ENCODE data around the gene PCNX2. TPM values are rescaled to one million over a fixed set of nuclear protein-coding genes. Genes with fewer than 3 reads are reported as not detected.
"Not testable (repeated sequence)": the region's sequence is repeated elsewhere in the genome, so short reads cannot be mapped to it uniquely, and the experiment has no call there.

The PCNX2 gene
- polyA plus RNA-seq, 1 donor (not counting 4 experiments of a cell fraction or from before 2014, with no cell fraction given): 18.0 TPM

- no peaks in the 10 kb centered on the region for H3K79me2 ChIP-seq (ENCODE audit: control insufficient read depth, insufficient read depth, low read length)
- no peak overlapping the region for H3K9ac ChIP-seq (ENCODE audit: control insufficient read depth, extremely low read depth, insufficient read depth, low read length)
- H3K27ac ChIP-seq (ENCODE audit: control insufficient read depth, insufficient read depth, low read length): no peak overlapping the region
- H3K4me1 ChIP-seq (ENCODE audit: control insufficient read depth, extremely low read depth, insufficient read depth, low read length): peaks cover 5% of the 10 kb centered on the region
- H3K9me3 ChIP-seq (ENCODE audit: control insufficient read depth, low read depth, low read length): peaks cover 15% of the 10 kb centered on the region
- TF ChIP-seq CTCF (optimal IDR thresholded peaks at IDR 0.05 in 1 of 3, IDR thresholded peaks at IDR 0.05 in 1 of 3, conservative IDR thresholded peaks at IDR 0.05 in 1 of 3; ENCODE audit: extremely low read depth in 1 of 3, insufficient read depth in 2 of 3, low read length in 3 of 3) (no peak), EZH2 (IDR thresholded peaks at IDR 0.05; ENCODE audit: low read length) (no peak)
- dilution Hi-C loops (cut with MboI; ENCODE audit: extremely low pct_ligation_motif_present, low sequenced_read_pairs): no loop called here
- no peaks in the 10 kb centered on the region for H3K27me3 ChIP-seq (ENCODE audit: control insufficient read depth, extremely low read depth, insufficient read depth, low read length)
- no peaks in the 10 kb centered on the region for H3K9me1 ChIP-seq (ENCODE audit: control insufficient read depth, extremely low read depth, insufficient read depth, low read length)
- H2AFZ ChIP-seq (ENCODE audit: control insufficient read depth, low read length): no peak overlapping the region
- H3K36me3 ChIP-seq (ENCODE audit: control insufficient read depth in 2 of 2, extremely low read depth in 1 of 2, insufficient read depth in 2 of 2, low read length in 2 of 2): peaks cover 14 to 18% of the 10 kb centered on the region in 2 experiments
- H4K20me1 ChIP-seq (ENCODE audit: control insufficient read depth, extremely low read depth, insufficient read depth, low read length): no peaks in the 10 kb centered on the region
- no peak for DNase-seq (ENCODE audit: low read depth, low spot score)
- FAIRE-seq: no peak
- H3K4me3 ChIP-seq (ENCODE audit: control insufficient read depth in 2 of 3, extremely low read depth in 1 of 3, insufficient read depth in 2 of 3, low read depth in 1 of 3, low read length in 3 of 3): no peak overlapping the region
- no peak overlapping the region for H3K4me2 ChIP-seq (ENCODE audit: control insufficient read depth, extremely low read depth, insufficient read depth, low read depth, low read length)
These were observed 114.7 kb downstream of the PCNX2 start for GRCh38 chr1:233180641-233181364.

- H3K79me2 ChIP-seq (ENCODE audit: control insufficient read depth, insufficient read depth, low read length); H3K4me1 ChIP-seq (ENCODE audit: control insufficient read depth, extremely low read depth, insufficient read depth, low read length); FAIRE-seq; H3K4me3 ChIP-seq (ENCODE audit: control insufficient read depth in 2 of 3, extremely low read depth in 1 of 3, insufficient read depth in 2 of 3, low read depth in 1 of 3, low read length in 3 of 3); H3K4me2 ChIP-seq (ENCODE audit: control insufficient read depth, extremely low read depth, insufficient read depth, low read depth, low read length); H3K9me1 ChIP-seq (ENCODE audit: control insufficient read depth, extremely low read depth, insufficient read depth, low read length); H3K27me3 ChIP-seq (ENCODE audit: control insufficient read depth, extremely low read depth, insufficient read depth, low read length); dilution Hi-C loops (cut with MboI; ENCODE audit: extremely low pct_ligation_motif_present, low sequenced_read_pairs); H3K9ac ChIP-seq (ENCODE audit: control insufficient read depth, extremely low read depth, insufficient read depth, low read length); H4K20me1 ChIP-seq (ENCODE audit: control insufficient read depth, extremely low read depth, insufficient read depth, low read length); H2AFZ ChIP-seq (ENCODE audit: control insufficient read depth, low read length); H3K27ac ChIP-seq (ENCODE audit: control insufficient read depth, insufficient read depth, low read length): not testable (repeated sequence)
- DNase-seq (ENCODE audit: low read depth, low spot score): peak; percentile 7
- H3K9me3 ChIP-seq (ENCODE audit: control insufficient read depth, low read depth, low read length): peaks cover 15% of the 10 kb centered on the region
- H3K36me3 ChIP-seq (ENCODE audit: control insufficient read depth in 2 of 2, extremely low read depth in 1 of 2, insufficient read depth in 2 of 2, low read length in 2 of 2): peaks cover 18% of the 10 kb centered on the region in 2 experiments
These were observed 115.9 kb downstream of the PCNX2 start for GRCh38 chr1:233179638-233180037.

- Histone ChIP-seq H3K4me2 (ENCODE audit: control insufficient read depth, extremely low read depth, insufficient read depth, low read depth, low read length) (no peak overlapping the region), H3K4me3 (ENCODE audit: control insufficient read depth in 2 of 3, extremely low read depth in 1 of 3, insufficient read depth in 2 of 3, low read depth in 1 of 3, low read length in 3 of 3) (no peak overlapping the region), H3K27me3 (ENCODE audit: control insufficient read depth, extremely low read depth, insufficient read depth, low read length) (no peaks in the 10 kb centered on the region), H2AFZ (ENCODE audit: control insufficient read depth, low read length) (no peak overlapping the region), H3K9me1 (ENCODE audit: control insufficient read depth, extremely low read depth, insufficient read depth, low read length) (no peaks in the 10 kb centered on the region), H3K79me2 (ENCODE audit: control insufficient read depth, insufficient read depth, low read length) (no peaks in the 10 kb centered on the region), H3K36me3 (ENCODE audit: control insufficient read depth in 2 of 2, extremely low read depth in 1 of 2, insufficient read depth in 2 of 2, low read length in 2 of 2) (peaks cover 11 to 14% of the 10 kb centered on the region in 2 experiments), H3K4me1 (ENCODE audit: control insufficient read depth, extremely low read depth, insufficient read depth, low read length) (no peaks in the 10 kb centered on the region), H4K20me1 (ENCODE audit: control insufficient read depth, extremely low read depth, insufficient read depth, low read length) (no peaks in the 10 kb centered on the region), H3K27ac (ENCODE audit: control insufficient read depth, insufficient read depth, low read length) (no peak overlapping the region), H3K9me3 (ENCODE audit: control insufficient read depth, low read depth, low read length) (no peaks in the 10 kb centered on the region), H3K9ac (ENCODE audit: control insufficient read depth, extremely low read depth, insufficient read depth, low read length) (no peak overlapping the region)
- dilution Hi-C loops (cut with MboI; ENCODE audit: extremely low pct_ligation_motif_present, low sequenced_read_pairs): no loop called here
- TF ChIP-seq CTCF (optimal IDR thresholded peaks at IDR 0.05 in 1 of 3, IDR thresholded peaks at IDR 0.05 in 1 of 3, conservative IDR thresholded peaks at IDR 0.05 in 1 of 3; ENCODE audit: extremely low read depth in 1 of 3, insufficient read depth in 2 of 3, low read length in 3 of 3) (no peak), EZH2 (IDR thresholded peaks at IDR 0.05; ENCODE audit: low read length) (no peak)
- FAIRE-seq (no peak), DNase-seq (ENCODE audit: low read depth, low spot score) (no peak)
These were observed 123.3 kb downstream of the PCNX2 start for GRCh38 chr1:233172201-233172600.
